GM19023 (cell line): ENCODE measurements around the gene S100P.

Source experiments
- ATAC-seq: cut with Tn5 transposase; IDR thresholded peaks from one replicate; pipeline ENCODE4 v1.9.1; 2021; ENCODE audit warnings: mild to moderate bottlenecking, moderate library complexity; ENCODE audit not compliant: unreplicated experiment

The S100P gene

DNA sequence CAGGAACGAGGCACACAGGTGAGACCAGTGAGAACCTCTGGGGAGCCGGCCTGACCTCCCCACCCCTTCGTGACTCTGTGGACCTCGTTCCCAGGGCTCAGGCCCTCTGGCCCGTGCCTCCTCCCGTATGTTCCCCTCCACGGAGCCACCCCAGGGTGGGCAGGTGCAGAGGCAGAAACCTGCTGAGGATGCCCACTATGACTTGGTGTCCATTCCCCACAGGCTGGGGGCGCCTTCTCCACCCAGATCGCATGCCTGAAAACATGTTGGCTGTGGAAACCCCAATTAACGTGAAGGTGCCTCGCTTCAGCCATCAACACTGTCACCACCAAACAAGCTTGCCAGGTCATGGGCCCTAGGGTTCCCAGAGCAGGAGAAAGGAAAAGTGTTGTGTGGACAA, 49.3 kb downstream of the S100P start:
- ATAC-seq: no peak
